HT-29 (cell line): ENCODE results near the gene LHX3. TPM values are rescaled to one million over a fixed set of nuclear protein-coding genes. Genes with fewer than 3 reads are reported as not detected.

Experiments
- DNase-seq: peaks from one replicate; pipeline ENCODE4 v3.0.0-alpha.2; 2015; ENCODE audit warnings: low spot score
- total RNA-seq: library from RNA; depleted of rRNA; stranded (reverse); fragments of >200 nt; shearing (Covaris generic); gene quantifications from 2 replicates; pipeline ENCODE4 v1.2.3, GENCODE V29; 2014

Gene LHX3
- total RNA-seq, 1 experiment from 2014 or later: not detected

GRCh38 chr9:136228107-136228875 lies 23.4 kb upstream of the LHX3 start:
- peak; percentile 67 for DNase-seq

GRCh38 chr9:136226680-136227407 lies 21.9 kb upstream of the LHX3 start:
- DNase-seq: no peak

- peak; percentile 77 for DNase-seq
Observed at GRCh38 chr9:136225748-136226679, 21.1 kb upstream of the LHX3 start.

GRCh38 chr9:136225366-136225747 lies 20.4 kb upstream of the LHX3 start:
- DNase-seq: no peak

- DNase-seq: no peak
Observed at GRCh38 chr9:136223871-136224640, 19.1 kb upstream of the LHX3 start.

- DNase-seq: no peak
Observed at GRCh38 chr9:136222906-136223285, 18.0 kb upstream of the LHX3 start.

GRCh38 chr9:136222166-136222905 lies 17.4 kb upstream of the LHX3 start:
- DNase-seq: no peak

- peak; percentile 55 for DNase-seq
Observed at GRCh38 chr9:136220017-136220729, 15.2 kb upstream of the LHX3 start.

GRCh38 chr9:136219276-136219675 lies 14.3 kb upstream of the LHX3 start:
- DNase-seq: no peak

GRCh38 chr9:136218673-136219072 lies 13.7 kb upstream of the LHX3 start:
- DNase-seq: no peak

GRCh38 chr9:136218271-136218670 lies 13.3 kb upstream of the LHX3 start:
- DNase-seq: no peak

- DNase-seq: no peak
Observed at GRCh38 chr9:136216541-136217244, 11.8 kb upstream of the LHX3 start.

- DNase-seq: no peak
Observed at GRCh38 chr9:136213733-136214132, 8.8 kb upstream of the LHX3 start.

GRCh38 chr9:136212345-136212950 lies 7.5 kb upstream of the LHX3 start:
- no peak for DNase-seq

- no peak for DNase-seq
Observed at GRCh38 chr9:136211441-136212344, 6.8 kb upstream of the LHX3 start.

GRCh38 chr9:136211006-136211405 lies 6.1 kb upstream of the LHX3 start:
- DNase-seq: no peak

GRCh38 chr9:136210276-136210675 lies 5.3 kb upstream of the LHX3 start:
- no peak for DNase-seq

- DNase-seq: no peak
Observed at GRCh38 chr9:136209786-136210185, 4.9 kb upstream of the LHX3 start.
